Right ventricle myocardium inferior (tissue), 1 donor: ENCODE data around the gene PAQR5. TPM values are rescaled to one million over a fixed set of nuclear protein-coding genes. Genes with fewer than 3 reads are reported as not detected.
A peak's percentile ranks its signal among the peaks of the same experiment; 100 is the strongest.
"Not testable (repeated sequence)": the region's sequence is repeated elsewhere in the genome, so short reads cannot be mapped to it uniquely, and the experiment has no call there.

Experiments used
- ATAC-seq: fragments of 200-7000 bp; cut with Tn5 transposase; one replicate; pipeline ENCODE4 v1.9.1; 2020; ENCODE audit warnings: mild to moderate bottlenecking, moderate library complexity
- DNase-seq: peaks from one replicate; pipeline ENCODE4 v3.0.0; 2021; ENCODE audit errors: missing footprints
- intact Hi-C: fragments of 100-400 bp; cut with DNase I; formaldehyde crosslinking; loops from one replicate; pipeline ENCODE4 v1.11.0; 2022
- total RNA-seq: library from RNA; stranded (reverse); fragmentation: NEBNext Ultra II Directional; extraction: Animal tissue kit (Norgen Biotek cat#: 25700); gene quantifications from one replicate; pipeline ENCODE4 v1.2.1, GENCODE V29; 2021
- donor health status: DM: no; HTN: yes; CAD: no; lungs with severe emphysema.

Gene PAQR5
- total RNA-seq, 1 donor from 2014 or later, result 1.1 TPM

DNA sequence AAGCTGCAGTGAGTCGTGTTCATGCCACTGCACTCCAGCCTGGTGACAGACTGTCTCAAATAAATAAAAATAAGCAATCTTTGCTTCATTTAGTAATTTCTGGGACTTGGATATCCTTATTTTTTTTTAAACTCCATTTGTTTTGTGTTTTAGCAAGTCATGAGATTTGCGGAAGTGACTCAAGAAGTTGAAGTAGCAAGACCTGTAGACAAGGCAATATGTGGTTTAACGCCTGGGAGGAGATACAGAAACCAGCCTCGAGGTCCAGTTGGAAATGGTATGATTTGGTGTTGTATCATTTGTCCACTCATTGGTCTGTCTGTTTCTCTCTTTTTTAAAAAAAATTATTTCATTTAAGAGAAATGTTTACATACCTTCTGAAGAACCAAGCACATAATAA is 137.3 kb downstream of the PAQR5 start:
- intact Hi-C loops, result no loop called here
- DNase-seq (no peak), ATAC-seq (no peak)

DNA sequence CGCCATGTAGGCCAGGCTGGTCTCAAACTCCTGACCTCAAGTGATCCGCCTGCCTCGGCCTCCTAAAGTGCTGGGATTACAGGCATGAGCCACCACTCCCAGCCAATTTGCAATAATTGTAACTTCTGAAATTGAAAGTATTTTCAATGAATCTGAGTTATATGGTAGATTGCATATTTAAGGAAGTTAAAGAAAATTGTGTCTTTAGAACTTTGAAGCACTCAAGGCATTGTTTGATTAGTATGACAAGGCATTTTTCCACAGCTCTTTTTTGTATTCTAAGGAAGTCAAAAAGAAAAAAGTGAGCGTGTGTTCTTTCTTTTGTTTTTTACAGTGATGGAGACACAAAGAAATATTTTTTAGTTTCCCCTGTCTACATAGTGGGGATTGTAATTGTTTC is 138.2 kb downstream of the PAQR5 start:
- intact Hi-C loops, result no loop called here
- ATAC-seq, result no peak
- no peak for DNase-seq

DNA sequence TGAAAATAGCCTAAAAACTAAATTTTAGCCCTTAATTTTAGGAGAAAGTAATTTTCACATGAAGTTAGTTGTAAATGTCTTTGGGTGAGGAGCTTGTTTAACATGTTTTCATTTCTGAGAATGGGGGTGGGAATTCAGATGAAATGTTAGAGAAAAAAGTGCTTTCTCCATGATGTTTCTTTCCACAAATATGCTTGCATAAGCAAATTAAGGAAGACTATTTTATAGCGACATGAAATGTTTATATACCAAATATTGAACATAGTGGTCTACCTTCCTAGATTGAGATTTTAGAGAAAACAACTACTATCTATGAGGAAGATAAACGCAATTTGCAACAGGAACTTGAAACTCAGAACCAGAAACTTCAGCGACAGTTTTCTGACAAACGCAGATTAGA is 140.9 kb downstream of the PAQR5 start:
- intact Hi-C loops, result no loop called here
- DNase-seq, result no peak
- ATAC-seq, result no peak

DNA sequence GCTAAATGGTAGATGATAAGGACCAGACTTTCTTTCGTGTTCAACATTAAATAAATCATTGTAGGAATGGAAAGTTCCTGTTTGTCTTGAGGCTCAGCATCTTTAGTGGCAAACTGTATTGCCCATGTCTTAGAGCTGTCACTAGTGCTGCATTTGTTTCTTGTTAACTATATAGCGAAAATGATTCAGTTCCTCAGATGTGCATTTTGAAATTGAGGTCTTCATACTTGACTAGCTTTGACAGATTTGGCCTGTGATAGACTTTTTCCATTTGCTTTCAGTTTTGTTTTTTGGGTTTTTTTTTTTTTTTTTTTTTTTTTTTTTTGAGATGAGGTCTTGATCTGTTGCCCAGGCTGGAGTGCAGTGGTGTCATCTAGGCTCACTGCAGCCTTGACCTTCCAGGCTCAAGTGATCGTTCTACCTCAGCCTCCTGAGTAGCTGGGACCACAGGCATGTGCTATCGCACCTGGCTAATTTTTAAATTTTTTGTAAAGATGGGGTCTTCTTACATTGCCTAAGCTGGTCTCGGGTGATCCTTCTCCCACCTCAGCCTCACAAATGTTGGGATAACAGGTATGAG is 144.4 kb downstream of the PAQR5 start:
- ATAC-seq (no peak), DNase-seq (no peak)
- intact Hi-C loops, result no loop called here

DNA sequence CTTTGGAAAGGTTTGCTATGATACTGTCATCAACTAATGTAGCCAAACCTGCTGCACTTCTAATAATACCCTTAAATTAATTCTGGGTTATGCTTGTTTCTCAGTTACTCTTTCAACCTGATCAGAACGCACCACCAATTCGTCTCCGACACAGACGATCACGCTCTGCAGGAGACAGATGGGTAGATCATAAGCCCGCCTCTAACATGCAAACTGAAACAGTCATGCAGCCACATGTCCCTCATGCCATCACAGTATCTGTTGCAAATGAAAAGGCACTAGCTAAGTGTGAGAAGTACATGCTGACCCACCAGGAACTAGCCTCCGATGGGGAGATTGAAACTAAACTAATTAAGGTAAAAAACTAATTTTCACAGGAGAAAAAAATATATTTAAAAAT is 146.0 kb downstream of the PAQR5 start:
- no peak for ATAC-seq
- DNase-seq, result no peak
- intact Hi-C loops, result no loop called here

DNA sequence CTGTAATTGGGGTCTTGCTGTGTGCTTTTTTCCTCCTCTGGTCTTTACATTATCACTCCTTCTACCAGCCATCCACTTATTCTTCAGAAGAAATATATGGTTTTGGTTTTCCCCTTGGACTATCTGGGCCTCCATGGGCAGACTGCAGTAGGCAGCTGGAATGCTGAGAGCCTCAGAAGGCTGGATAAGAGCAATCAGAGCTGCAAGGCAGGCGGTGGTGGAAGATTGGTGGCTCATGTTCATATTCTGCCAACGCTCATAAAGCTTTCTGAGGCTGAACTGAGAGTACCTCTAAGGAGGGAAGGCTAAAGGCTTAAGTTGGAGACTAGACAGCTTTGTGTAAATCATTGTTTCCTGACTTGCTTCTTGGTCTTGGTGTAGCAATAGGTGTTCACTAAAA is 148.2 kb downstream of the PAQR5 start:
- intact Hi-C loops, result no loop called here
- ATAC-seq (no peak), DNase-seq (no peak)

DNA sequence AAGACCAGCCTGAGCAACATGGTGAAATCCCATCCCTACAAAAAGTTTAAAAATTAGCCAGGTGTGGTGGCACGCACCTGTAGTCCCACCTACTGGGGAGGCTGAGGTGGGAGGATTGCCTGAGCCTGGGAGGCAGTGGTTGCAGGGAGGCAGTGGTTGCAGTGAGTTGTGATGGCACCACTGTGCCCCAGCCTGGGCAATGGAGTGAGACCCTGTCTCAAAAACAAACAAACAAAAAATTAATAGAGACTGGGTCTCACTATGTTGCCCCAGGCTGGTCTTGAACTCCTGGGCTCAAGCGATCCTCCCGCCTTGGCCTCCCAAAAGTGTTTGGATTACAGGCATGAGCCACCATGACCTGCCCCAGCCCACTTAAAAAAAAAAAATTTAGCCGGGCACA is 151.5 kb downstream of the PAQR5 start:
- intact Hi-C loops, DNase-seq, ATAC-seq: not testable (repeated sequence)

DNA sequence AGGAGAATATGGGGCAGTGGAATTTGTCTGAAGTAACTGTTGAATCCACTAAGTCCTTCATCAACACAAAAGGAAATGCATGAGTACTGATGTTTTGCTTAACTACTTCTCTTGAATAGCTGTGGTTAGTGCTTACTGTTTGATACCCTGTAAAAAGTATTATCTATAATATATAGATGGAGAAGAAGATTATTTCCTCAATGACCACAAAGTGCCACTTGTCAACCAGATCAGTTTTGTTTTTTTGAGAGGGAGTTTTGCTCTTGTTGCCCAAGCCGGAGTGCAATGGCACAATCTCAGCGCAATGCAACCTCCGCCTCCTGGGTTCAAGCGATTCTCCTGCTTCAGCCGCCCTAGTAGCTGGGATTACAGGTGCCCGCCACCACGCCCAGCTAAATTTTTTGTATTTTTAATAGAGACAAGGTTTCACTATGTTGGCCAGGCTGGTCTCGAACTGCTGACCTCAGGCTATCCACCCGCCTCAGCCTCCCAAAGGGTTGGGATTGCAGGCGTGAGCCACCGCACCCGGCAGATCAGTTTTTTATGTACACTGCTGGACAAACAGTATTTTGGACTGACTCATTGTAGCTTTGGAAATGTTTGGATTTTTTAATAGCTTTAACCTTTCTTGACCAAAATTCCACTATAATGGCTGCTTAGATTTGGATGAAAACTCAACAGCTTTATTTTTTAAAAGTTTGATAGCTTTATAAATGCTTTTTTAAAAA is 152.4 kb downstream of the PAQR5 start:
- no peak for ATAC-seq

DNA sequence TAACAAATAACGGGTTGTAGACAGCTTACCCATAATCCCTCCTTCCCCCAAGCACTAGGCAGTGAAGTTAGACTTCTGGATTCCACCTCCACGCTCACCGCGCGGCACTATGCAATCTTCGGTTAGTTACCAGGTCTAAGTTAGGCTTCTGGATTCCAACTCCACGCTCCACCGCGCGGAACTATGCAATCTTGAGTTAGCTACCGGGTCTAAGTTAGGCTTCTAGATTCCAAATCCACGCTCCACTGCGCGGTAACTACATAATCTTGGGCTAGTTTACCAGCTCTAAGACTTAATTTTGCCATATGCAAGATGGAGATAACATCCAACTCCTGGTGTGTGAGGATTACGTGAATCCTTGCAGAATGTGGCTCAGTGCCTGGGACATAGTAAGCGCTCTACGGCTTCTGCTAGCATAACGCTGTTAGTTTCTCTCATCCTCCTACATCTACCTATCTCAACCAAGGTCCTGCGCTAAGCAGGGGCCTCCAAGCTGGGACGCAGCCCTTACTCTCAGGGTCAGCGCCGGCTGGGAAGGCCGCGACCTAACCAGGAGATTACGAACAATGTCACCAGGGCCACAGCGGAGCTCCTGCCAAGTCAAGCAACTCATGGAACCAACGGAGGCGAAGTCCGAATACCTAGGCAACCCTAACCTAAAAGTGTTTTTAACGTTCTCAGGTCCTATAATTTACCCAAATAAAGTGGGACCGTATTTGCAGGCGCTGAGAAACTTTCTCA is 153.4 kb downstream of the PAQR5 start:
- intact Hi-C loops, result no loop called here
- peak; percentile 81 for DNase-seq

More for the DNA sequence above, 152.4 kb downstream of the PAQR5 start:
- no peak for DNase-seq
- intact Hi-C loops, result no loop called here

DNA sequence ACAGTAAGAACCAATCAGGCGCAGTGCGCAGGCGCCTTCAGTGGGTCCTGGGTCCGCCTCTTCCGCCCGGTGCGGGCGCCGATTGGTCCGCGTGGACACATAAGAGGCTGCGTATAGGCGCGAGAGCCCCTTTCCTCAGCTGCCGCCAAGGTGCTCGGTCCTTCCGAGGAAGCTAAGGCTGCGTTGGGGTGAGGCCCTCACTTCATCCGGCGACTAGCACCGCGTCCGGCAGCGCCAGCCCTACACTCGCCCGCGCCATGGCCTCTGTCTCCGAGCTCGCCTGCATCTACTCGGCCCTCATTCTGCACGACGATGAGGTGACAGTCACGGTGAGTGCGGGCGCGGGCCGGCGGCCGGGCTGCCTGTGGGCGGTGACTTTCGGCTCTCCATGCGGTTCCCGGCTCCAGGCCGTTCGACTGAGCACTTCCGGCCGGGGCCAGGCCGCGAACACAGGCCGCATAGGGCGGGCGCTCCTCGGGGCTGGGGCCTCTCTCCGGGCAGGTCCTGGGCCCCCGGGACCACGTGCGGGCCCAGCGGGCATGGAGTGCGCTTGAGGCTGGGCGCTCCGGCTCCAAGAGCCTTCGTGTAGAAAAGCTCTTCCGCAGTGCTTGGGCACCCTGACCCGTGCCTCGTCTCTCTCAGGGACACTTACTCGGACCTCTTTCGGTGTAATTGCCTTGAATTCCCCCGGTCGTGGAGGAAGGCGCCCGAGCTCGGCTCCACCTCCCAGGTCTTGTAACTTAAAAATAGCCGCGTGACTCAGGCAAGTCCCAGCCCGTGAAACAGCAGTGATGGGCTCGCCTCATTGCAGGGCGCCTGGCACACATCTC is 154.2 kb downstream of the PAQR5 start, which contains the start of gene RPLP1:
Gene RPLP1, plus strand, starts transcription at position 127 of the 830 bp plus-strand sequence. Its CDS starts 131 bp downstream, at position 258.
- intact Hi-C loops, result no loop called here
- ATAC-seq (peak; percentile 98), DNase-seq (peak; percentile 99)

More for the DNA sequence above, 153.4 kb downstream of the PAQR5 start:
- ATAC-seq, result peak; percentile 40

DNA sequence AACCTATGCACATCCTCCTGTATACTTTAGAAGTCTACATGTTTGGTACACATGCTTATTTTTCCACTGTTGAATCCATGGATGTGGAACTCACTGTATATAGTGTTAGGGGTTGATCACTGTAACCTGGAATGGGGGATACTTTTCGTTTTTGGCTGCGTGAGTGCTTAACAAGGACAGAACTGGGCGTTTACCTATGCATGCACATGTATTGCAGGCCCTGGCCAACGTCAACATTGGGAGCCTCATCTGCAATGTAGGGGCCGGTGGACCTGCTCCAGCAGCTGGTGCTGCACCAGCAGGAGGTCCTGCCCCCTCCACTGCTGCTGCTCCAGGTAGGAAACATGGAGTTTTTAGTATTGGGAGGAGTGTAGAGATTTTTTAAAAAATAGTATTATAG is 156.2 kb downstream of the PAQR5 start:
- intact Hi-C loops, result no loop called here
- ATAC-seq (no peak), DNase-seq (no peak)

DNA sequence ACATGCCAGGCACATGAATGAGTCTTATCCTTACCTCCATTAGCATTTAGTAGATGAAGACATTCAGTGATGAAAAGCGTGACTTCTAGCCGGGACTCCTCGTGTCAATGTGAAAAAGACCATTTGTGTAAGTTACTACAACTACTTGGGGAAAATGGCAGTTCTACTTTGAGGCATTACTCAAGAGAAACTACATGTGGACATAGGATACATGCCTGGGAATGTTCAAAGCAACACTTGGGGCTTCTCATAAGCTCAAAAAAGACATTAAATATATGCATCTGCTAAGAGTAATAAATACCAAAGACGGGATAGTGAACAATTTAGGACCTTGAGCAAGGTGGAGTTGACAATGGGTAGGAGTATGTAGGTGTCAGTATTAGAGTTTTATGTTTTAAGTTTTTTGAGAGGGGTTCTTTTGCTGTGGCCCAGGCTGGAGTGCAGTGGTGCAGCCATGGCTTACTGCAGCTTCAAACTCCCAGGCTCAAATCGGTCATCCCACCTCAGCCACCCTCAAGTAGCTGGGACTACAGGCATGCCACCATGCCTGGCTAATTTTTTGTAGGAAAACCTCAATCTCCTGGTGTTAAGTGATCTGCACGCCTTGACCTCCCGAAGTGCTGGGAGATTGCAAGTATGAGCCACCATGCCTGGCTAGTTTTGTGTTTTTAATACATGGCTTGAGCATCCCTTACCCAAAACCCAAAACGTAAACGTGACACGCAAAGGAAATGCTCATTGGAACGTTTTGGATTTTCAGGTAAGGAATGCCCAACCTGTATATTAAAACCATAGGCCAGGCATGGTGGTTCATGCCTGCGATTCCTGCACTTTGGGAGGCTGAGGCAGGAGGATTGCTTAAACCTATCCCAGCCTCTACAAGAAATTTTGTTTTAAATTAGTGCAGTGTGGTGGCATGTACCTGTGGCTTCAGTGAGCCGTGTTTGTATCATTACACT is 157.8 kb downstream of the PAQR5 start:
- no peak for DNase-seq
- intact Hi-C loops, result no loop called here
- no peak for ATAC-seq

Other genes starting within 250 kb of the PAQR5 start
- gene GLCE, start 138.3 kb upstream of the PAQR5 start, total RNA-seq, result 8.9 TPM
- gene KIF23, start 115.4 kb downstream of the PAQR5 start, total RNA-seq, result 1.5 TPM
- gene RPLP1, start 153.9 kb downstream of the PAQR5 start, total RNA-seq, result 1,256 TPM